ENCODE results near the gene DNPH1. TPM values are rescaled to one million over a fixed set of nuclear protein-coding genes. Genes with fewer than 3 reads are reported as not detected.

The DNPH1 gene
- total RNA-seq, 1 donor = 21.6 TPM

DNA sequence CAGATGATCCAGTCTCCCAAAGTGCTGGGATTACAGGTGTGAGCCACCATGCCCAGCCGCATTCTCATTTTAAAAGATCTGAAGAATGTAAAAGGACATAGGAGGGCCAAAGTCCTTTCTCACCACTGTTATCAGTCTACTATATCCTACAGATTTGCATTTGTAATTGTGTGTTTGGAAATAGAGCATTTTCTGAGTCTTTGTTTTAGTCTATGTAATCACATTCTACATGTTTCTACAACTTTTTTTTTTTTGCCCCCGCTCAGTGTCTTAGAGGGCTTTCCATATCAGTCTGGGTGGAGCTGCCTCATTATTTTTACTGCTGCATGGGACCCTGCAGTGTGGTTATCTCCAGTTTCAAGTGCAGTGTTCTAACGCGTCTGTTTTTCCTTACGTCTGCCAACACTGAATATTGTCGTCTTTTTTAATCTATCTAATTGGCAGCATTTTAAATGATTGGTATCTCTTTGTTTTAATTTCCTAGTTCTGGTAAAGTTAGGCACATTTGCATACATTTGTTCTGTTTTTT is 39.4 kb downstream of the DNPH1 start:
- no peak for DNase-seq (ENCODE audit: low read depth)
- no peak overlapping the region for H3K4me3 ChIP-seq (ENCODE audit: low read depth, low read length)
- TF ChIP-seq, protein P1, sequence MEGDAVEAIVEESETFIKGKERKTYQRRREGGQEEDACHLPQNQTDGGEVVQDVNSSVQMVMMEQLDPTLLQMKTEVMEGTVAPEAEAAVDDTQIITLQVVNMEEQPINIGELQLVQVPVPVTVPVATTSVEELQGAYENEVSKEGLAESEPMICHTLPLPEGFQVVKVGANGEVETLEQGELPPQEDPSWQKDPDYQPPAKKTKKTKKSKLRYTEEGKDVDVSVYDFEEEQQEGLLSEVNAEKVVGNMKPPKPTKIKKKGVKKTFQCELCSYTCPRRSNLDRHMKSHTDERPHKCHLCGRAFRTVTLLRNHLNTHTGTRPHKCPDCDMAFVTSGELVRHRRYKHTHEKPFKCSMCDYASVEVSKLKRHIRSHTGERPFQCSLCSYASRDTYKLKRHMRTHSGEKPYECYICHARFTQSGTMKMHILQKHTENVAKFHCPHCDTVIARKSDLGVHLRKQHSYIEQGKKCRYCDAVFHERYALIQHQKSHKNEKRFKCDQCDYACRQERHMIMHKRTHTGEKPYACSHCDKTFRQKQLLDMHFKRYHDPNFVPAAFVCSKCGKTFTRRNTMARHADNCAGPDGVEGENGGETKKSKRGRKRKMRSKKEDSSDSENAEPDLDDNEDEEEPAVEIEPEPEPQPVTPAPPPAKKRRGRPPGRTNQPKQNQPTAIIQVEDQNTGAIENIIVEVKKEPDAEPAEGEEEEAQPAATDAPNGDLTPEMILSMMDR (IDR thresholded peaks at IDR 0.05; ENCODE audit: insufficient read depth, low read depth, low read length) = no peak

DNA sequence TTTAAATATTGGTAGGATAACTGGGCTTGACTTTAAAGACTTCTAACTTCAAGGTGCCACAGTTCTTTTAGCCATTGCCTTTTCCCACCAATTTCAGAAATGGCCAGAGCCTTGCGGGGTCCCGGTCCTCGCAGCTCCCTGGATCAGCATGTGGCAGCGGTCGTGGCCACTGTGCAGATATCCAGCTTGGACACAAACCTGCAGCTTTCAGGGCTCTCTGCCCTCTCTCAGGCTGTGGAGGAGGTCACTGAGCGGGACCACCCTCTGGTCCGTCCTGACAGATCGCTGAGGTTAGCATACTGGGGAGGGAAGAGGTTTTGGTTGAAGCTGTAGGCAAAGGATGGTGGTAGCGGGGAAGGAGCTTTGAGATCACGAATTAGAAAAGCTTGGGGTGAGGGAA is 40.9 kb downstream of the DNPH1 start:
- no peak for DNase-seq (ENCODE audit: low read depth)
- H3K4me3 ChIP-seq (ENCODE audit: low read depth, low read length) = no peak overlapping the region
- TF ChIP-seq, protein P1 (IDR thresholded peaks at IDR 0.05; ENCODE audit: insufficient read depth, low read depth, low read length) = no peak

DNA sequence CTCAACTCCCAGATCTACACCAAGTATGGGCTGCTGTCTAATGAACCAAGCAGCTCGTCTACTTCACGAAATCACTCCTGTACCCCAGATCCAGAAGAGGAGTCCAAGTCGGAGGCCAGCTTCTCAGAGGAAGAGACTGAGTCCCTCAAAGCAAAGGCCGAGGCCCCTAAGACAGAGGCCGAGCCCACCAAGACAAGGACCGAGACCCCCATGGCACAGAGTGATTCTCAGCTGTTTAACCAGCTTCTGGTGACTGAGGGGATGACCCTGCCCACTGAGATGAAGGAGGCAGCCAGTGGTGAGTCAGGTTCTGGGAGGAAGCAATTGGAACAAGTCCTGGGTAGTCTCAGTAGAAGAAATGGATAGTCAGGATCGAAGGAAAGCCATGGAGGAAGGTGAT is 41.5 kb downstream of the DNPH1 start:
- DNase-seq (ENCODE audit: low read depth) = no peak
- no peak overlapping the region for H3K4me3 ChIP-seq (ENCODE audit: low read depth, low read length)
- TF ChIP-seq, protein P1 (IDR thresholded peaks at IDR 0.05; ENCODE audit: insufficient read depth, low read depth, low read length) = no peak

DNA sequence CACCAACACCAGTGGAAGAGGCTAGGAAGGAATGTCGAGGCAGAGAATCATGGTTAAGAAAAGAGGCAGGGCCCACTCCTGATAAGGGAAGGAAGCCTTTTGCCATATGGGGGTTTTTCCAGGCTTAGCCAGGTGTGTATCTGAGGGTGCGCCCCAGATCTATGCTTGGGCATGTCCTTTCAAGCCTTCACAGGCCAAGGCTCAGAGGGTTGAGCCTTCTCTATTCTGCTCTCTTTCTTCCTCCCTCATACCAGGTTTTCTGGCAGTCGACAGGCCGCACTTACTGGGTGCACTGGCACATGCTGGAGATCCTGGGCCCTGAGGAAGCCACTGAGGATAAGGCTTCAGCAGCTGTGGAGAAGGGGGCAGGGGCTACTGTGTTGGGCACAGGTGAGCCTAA is 42.6 kb downstream of the DNPH1 start:
- TF ChIP-seq, protein P1 (IDR thresholded peaks at IDR 0.05; ENCODE audit: insufficient read depth, low read depth, low read length) = no peak
- DNase-seq (ENCODE audit: low read depth) = no peak
- no peak overlapping the region for H3K4me3 ChIP-seq (ENCODE audit: low read depth, low read length)

DNA sequence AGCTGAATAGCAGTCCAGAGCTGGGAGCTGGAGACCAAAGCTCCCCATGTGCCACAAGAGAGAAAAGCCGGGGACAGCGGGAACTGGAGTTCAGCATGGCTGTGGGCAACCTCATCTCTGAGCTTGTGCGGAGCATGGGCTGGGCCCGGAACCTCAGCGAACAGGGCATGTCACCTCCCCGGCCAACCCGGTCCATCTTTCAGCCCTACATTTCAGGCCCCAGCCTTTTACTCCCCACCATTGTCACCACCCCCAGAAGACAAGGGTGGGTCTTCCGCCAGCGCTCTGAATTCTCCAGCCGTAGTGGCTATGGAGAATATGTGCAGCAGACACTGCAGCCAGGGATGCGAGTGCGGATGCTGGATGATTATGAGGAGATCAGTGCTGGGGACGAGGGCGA is 43.3 kb downstream of the DNPH1 start:
- no peak for DNase-seq (ENCODE audit: low read depth)
- TF ChIP-seq, protein P1 (IDR thresholded peaks at IDR 0.05; ENCODE audit: insufficient read depth, low read depth, low read length) = no peak
- no peak overlapping the region for H3K4me3 ChIP-seq (ENCODE audit: low read depth, low read length)

DNA sequence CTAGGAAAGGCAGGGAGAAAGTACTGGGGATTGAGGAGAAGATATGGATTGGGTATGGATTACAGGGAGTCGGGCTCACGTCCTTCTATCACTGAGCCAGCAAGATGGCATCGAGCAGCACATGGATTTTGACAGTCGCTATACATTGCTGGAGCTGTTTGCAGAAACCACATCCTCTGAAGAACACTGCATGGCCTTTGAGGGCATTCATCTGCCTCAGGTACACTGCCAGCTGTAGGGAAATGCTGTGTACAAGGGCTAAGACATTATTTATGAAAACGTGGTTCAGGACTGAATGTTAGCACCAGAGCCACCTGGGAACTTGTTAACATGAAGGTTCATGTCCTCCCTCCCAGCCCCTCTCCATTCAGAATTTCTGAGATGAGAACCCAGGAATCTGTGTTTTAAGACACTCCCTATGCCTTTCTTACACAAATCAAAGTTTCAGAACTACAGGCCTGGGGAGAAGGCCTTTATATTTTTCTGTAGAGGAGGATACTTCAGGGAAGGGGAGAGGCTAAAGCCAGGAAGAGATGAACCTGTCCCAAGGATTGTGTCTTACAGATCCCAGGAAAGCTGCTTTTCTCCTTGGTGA is 43.8 kb downstream of the DNPH1 start:
- no peak for DNase-seq (ENCODE audit: low read depth)
- TF ChIP-seq, protein P1 (IDR thresholded peaks at IDR 0.05; ENCODE audit: insufficient read depth, low read depth, low read length) = no peak
- no peak overlapping the region for H3K4me3 ChIP-seq (ENCODE audit: low read depth, low read length)
